Activated CD8-positive, alpha-beta memory T cell treated with anti-CD3 and anti-CD28 coated beads for 48 hours (primary cell): ENCODE measurements around the gene IFI35.
"Not testable (repeated sequence)": the region's sequence is repeated elsewhere in the genome, so short reads cannot be mapped to it uniquely, and the experiment has no call there.

ENCODE experiments used
- DNase-seq, 3 experiments: peaks; one replicate each; pipeline ENCODE4 v3.0.0-alpha.2; 2020; ENCODE audit warnings: low read depth in 2 of 3, low spot score in 2 of 3

IFI35 gene

GRCh38 chr17:43051969-43052368 lies 45.4 kb downstream of the IFI35 start:
- DNase-seq = no peak

GRCh38 chr17:43053008-43053407 lies 46.4 kb downstream of the IFI35 start:
- DNase-seq = not testable (repeated sequence)

GRCh38 chr17:43056051-43056450 lies 49.5 kb downstream of the IFI35 start:
- no peak for DNase-seq

GRCh38 chr17:43062984-43063638 lies 56.5 kb downstream of the IFI35 start:
- no peak for DNase-seq
